AG09319 (cell line): ENCODE measurements around the gene OPA3.

ENCODE experiments used
- DNase-seq: peaks from one replicate; pipeline ENCODE4 v3.0.0-alpha.2; 2010; ENCODE audit warnings: low read depth; ENCODE audit errors: extremely low read depth
- CTCF ChIP-seq: IDR thresholded peaks from 2 replicates; pipeline ENCODE4 v1.5.1; 2011; ENCODE audit warnings: low read depth, mild to moderate bottlenecking, inconsistent platforms, low read length, moderate library complexity

The OPA3 gene

GRCh38 chr19:45601524-45602374, 17.1 kb upstream of the OPA3 start, which contains the start of gene GPR4:
Gene GPR4 (minus strand): TSS chr19:45602212. CDS start chr19:45591866, 10,346 bp downstream.
- no peak for TF ChIP-seq CTCF
- no peak for DNase-seq

GRCh38 chr19:45601115-45601514, 16.5 kb upstream of the OPA3 start:
- no peak for DNase-seq

GRCh38 chr19:45600340-45600885, 15.8 kb upstream of the OPA3 start:
- no peak for DNase-seq
- no peak for TF ChIP-seq CTCF

More at GRCh38 chr19:45601115-45601514, 16.5 kb upstream of the OPA3 start:
- no peak for TF ChIP-seq CTCF

- TF ChIP-seq CTCF: no peak
- DNase-seq: no peak
Observed at GRCh38 chr19:45599286-45599685, 14.7 kb upstream of the OPA3 start.

GRCh38 chr19:45598267-45599001, 13.8 kb upstream of the OPA3 start:
- TF ChIP-seq CTCF: no peak
- DNase-seq: no peak

- no peak for TF ChIP-seq CTCF
- DNase-seq: no peak
Observed at GRCh38 chr19:45597425-45598111, 13.0 kb upstream of the OPA3 start.
